Activated effector memory CD4-positive, alpha-beta T cell treated with Interleukin-2 at 50 U/mL for 16 hours (primary cell): ENCODE data around the gene CYP17A1.

ENCODE experiments used
- DNase-seq: peaks from one replicate; pipeline ENCODE4 v3.0.0-alpha.2; 2020

CYP17A1 gene

DNA sequence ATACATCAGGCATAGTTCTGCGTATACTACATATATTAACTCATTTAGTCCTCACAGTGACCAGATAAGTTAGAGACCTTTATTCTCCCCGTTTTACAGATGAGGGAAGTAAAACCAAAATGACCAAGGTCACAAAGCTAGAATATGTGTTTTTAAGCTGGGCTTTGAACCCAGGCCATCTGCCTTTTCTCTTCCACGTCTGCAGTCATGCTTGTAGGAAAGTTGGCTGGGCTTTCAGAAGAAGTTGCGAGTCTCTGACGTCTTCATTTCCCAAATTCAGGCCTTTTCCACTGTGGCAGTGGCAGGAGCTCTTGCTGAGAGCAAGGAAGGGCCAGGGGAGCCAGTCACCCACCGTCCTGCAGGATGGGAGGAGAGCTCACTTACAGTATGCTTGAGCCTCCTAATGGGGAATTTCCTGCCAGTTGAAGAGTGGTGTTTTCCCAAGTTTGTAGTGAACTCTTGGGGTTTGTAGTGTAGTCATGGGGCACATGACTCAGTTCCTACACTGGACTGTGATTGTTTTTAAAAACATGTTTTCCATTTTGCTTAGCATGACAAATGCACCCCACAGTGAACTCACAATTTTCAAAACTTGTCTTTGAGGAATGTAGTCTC, 34.2 kb downstream of the CYP17A1 start:
- DNase-seq: no peak

DNA sequence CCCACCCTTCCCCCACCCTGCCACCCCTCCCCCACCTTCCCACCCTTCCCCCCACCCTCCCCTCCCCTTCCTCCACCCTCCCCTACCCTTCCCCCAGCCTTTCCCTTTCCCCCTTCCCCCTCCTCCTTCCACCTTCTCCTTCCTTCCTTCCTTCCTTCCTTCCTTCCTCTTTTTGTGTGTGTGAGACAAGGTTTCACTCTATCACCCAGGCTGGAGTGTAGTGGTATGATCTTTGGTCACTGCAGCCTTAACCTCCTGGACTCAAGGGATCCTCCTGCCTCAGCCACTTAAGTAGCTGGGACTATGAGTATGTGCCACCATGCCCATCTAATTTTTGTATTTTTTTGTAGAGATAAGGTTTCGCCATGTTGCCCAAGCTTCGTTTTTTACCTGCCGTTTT, 35.2 kb downstream of the CYP17A1 start:
- DNase-seq: no peak

GRCh38 chr10:102801496-102801895, 35.7 kb downstream of the CYP17A1 start:
- DNase-seq: no peak

DNA sequence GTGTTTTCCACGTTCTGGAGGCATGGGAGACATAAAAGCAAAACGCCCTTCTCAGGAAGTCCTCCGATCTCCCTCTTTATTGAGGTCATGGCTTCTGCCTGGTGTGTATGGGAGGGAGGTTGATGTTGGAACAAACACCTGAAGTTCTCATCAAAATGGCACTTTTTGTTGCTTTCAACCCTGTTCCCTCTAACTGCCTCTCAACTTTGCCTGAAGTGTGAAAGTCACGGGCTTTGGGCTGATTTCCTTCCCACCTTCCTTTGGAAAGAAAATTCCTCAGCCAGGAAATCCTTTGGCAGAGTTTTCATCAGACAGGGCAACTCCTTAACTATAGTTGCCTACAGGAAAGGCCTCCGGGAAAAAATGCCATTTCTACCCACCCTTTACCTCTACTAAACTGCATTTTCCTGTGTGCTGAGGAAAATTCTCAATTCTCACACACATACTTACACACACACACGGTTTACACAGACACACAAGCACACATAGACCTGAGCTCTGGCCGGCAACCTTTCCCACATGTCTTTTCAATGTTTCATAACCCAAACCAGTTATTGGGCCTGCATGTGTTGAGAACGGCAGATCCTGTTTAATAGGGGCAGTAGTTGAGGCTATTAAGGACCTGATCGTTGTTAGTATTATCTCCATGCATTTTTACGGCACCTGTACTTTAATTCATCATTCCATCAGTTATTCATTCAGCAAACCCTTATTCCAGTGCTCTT, 36.4 kb downstream of the CYP17A1 start:
- no peak for DNase-seq

DNA sequence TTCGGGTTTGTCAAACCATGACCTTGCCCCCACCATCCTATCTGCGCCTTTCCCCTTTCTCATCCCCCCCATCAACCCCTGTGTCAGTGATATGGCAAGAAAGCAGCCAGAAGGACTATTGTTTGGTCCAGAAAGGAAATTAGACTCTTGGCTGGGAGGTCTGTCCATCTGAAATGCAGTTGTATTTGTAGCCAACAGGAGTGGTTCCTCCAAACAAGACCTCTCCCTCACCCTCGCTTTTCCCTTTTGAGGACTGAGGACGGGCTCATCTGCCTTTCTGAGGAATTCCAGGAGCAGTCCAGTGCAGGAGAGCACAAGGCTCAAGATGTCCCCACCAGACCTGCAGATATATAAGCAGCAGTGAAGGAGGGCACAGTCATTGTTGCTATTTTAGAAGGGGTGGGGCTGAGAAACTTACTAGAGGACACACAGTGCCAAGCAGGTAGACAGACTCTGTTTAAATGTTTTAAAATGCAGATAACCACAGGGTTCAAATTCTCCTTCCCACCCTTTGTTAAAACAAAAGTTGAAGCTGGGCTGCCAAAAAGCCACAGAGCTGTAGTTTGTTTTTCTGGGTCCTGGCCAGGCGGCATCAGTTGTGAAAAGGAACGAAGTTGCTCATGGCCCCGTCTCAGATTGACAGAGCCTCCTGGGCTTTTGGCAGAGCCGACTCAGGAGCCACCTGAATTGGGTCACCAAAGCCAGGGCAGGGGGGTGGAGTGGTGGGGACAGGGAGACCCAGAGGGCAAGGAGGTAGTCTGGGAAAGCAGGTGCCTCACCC, 37.3 kb downstream of the CYP17A1 start:
- DNase-seq: no peak

GRCh38 chr10:102796407-102797176, 40.6 kb downstream of the CYP17A1 start:
- DNase-seq: peak; percentile 23

- no peak for DNase-seq
Observed at GRCh38 chr10:102795453-102796406, 41.5 kb downstream of the CYP17A1 start.

- no peak for DNase-seq
Observed at GRCh38 chr10:102791754-102792395, 45.3 kb downstream of the CYP17A1 start.

DNA sequence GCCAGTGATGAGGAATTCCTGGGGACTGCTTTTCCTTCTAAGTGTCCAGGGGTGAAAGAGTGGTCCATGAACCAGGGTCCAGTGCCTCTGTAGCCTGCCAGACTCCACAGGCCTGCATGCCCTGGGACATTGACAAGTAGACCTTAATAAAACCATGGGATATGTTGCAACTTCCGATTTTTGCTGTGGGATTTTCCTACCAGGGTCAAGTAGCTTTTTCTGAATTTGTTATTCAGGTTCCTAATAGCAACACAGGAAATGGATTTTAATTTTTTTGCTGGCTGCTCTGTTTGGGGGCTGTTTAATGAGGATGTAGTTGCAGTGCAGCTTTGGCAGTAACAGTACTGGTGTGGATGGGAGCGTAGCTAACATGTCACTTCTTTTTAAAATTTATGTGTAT, 51.4 kb downstream of the CYP17A1 start:
- no peak for DNase-seq

DNA sequence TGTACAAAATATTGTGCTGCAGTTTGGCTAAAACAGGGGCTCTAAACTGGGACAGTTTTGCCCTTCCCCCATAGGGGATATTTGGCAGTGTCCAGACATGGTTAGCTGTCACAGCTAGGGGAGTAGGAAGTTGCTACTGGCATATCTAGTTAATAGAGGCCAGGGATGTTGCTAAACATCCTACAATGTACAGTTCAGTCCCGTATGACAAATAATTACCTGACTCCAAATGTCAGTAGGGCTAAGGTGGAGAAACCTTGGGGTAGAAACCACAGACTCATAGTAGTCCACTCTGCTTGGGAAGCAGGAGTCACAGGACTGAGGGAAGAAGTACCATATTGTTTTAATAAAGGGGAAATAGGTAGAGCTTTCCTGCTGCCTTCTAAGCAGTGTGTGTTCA, 53.6 kb downstream of the CYP17A1 start:
- DNase-seq: no peak

- DNase-seq: no peak
Observed at GRCh38 chr10:102782673-102783551, 54.3 kb downstream of the CYP17A1 start.

DNA sequence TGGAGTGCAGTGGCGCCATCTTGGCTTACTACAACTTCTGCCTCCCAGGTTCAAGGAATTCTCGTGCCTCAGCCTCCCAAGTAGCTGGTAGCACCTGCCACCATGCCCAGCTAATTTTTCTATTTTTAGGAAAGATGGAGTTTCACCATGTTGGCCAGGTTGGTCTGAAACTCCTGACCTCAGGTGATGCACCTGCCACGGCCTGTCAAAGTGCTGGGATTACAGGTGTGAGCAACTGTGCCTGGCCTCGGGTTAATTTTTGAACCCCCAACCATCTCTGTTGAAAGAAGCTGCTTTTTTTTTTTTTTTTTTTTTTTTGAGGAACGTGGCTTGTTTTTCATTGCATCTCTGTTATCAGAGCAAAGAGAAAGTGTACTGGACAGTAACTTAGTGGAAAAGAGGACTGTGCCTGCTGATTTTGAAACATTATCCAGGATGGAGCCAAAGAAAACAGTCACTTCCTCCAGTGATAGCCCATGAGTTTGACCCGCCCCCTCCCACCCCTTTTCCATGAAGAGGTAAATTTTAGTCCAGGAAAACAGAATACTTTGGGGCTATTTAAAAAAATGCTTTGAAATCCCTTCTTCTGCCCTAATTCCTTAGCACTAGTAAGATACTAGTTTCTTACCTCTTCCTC, 55.2 kb downstream of the CYP17A1 start:
- no peak for DNase-seq

GRCh38 chr10:102781090-102781920, 55.9 kb downstream of the CYP17A1 start:
- no peak for DNase-seq
